Stomach (tissue), 9 donors: ENCODE results near the gene NTHL1. TPM values are rescaled to one million over a fixed set of nuclear protein-coding genes. Genes with fewer than 3 reads are reported as not detected.

Experiments used
- DNase-seq, 2 donors: peaks; one replicate each; pipeline versions ENCODE4 v3.0.0 to v3.0.0-alpha.2; 2013 to 2019
- H3K27ac ChIP-seq, 5 donors: fragments of 200-600 bp in 4 of 5; sonication (generic) in 4 of 5; one replicate each; pipeline ENCODE4 v1.5.1; 2013 to 2019; ENCODE audit warnings: mild to moderate bottlenecking in 1 of 5, moderate library complexity in 1 of 5
- H3K27me3 ChIP-seq, 3 donors: fragments of 200-600 bp; sonication (generic); one replicate each; pipeline ENCODE4 v1.5.1; 2017 to 2019; ENCODE audit warnings: mixed run types in 1 of 3
- H3K36me3 ChIP-seq, 4 donors: fragments of 200-600 bp; sonication (generic); 1 replicate in 3 of 4; 2 replicates in 1 of 4; pipeline ENCODE4 v1.5.1; 2016 to 2019
- H3K4me1 ChIP-seq, 4 donors: fragments of 200-600 bp; sonication (generic); one replicate each; pipeline ENCODE4 v1.5.1; 2016 to 2019
- H3K4me3 ChIP-seq, 4 donors: fragments of 200-600 bp; sonication (generic) in 3 of 4; one replicate each; pipeline ENCODE4 v1.5.1; 2016 to 2019; ENCODE audit warnings: mild to moderate bottlenecking in 1 of 4
- H3K9me3 ChIP-seq, 4 donors: fragments of 200-600 bp; sonication (generic); one replicate each; pipeline ENCODE4 v1.5.1; 2016 to 2019
- EP300 ChIP-seq: sonication (generic); formaldehyde crosslinking; IDR thresholded peaks from one replicate; pipeline ENCODE4 v1.6.1; 2017; ENCODE audit warnings: antibody characterized with exemption
- POLR2A ChIP-seq, 4 donors: fragments of 450-650 bp; IDR thresholded peaks; one replicate each; pipeline ENCODE4 v1.6.1; 2016; ENCODE audit warnings: antibody characterized with exemption in 4 of 4, control low read depth in 2 of 4, mild to moderate bottlenecking in 1 of 4, moderate library complexity in 1 of 4
- POLR2AphosphoS5 ChIP-seq, 3 donors: sonication (generic); formaldehyde crosslinking; IDR thresholded peaks; one replicate each; pipeline ENCODE4 v1.6.1; 2016; ENCODE audit warnings: antibody characterized with exemption in 3 of 3
- WGBS, 5 donors: extraction: QIAGEN DNeasy Blood & Tissue Kit in 3 of 5; methylation state at CpG; one replicate each; pipeline versions ENCODE4 v1.1.5 to v1.1.7; 2013 to 2018; 5-methylcytosine and 5-hydroxymethylcytosine counted together
- intact Hi-C: fragments of 100-400 bp; cut with DNase I; formaldehyde crosslinking; loops from one replicate; pipeline ENCODE4 v1.15.1; 2023; ENCODE audit warnings: low total_unique reads
- polyA plus RNA-seq, 3 donors: library from polyadenylated mRNA; stranded (reverse); fragments of 200-250 nt; gene quantifications; one replicate each; pipeline ENCODE4 v1.2.3, GENCODE V29; 2013
- total RNA-seq, 5 donors: library from RNA; depleted of rRNA; stranded (reverse); fragments of >200 nt; gene quantifications; one replicate each; pipeline versions ENCODE4 v1.1.0 to v1.2.3, GENCODE V29; 2014 to 2016
- TF ChIP-seq, protein P1 (sequence below), 7 experiments: fragments of 450-650 bp in 4 of 7; fragments of 200-600 bp in 3 of 7; sonication (generic) in 3 of 7; IDR thresholded peaks; one replicate each; pipeline ENCODE4 v1.5.1; 2016 to 2019; ENCODE audit warnings: antibody characterized with exemption in 7 of 7, control low read depth in 2 of 7, mild to moderate bottlenecking in 1 of 7
- donor health status: healthy with polysubstance abuse.
- donor health status: Bipolar disorder and iron deficiency.
- donor health status: healthy.

NTHL1 gene
- total and polyA plus RNA-seq, 8 donors = 2.3 to 663 (median 32.9) TPM

DNA sequence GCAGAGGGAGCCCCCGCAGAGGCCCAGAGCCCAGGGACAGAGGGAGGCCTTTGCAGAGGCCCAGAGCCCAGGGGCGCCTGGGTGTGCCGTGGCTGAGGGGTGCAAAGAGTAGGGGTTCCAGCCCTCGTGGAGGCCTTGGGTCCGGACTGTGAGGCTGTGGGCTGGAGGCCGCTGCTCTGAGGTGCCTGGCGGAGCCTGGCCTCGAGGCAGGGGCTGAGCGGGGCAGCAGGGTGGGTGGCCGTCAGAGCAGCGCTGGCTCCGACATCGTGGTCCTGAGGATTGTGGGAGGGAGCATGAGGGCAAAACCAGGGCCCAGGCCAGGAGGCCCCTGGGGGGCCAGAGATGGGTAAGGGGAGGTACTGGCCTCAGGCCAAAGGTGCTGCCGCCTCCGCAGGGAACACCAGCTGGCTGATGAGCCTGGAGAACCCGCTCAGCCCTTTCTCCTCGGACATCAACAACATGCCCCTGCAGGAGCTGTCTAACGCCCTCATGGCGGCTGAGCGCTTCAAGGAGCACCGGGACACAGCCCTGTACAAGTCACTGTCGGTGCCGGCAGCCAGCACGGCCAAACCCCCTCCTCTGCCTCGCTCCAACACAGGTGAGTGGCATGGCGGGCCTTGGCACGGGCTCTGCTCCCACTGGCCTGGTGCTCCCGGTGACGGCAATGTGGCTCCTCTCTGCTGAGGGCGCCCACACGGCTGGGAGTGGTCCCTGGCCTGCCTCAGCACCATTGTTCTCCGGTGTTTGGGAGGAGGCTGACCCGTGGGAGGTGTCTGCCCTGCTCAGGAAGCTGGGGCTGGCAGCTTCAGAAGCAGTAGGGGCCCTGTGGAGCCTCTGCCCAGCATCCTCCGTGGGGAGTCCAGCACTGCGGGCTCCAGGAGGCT, 33.8 kb upstream of the NTHL1 start:
- intact Hi-C loops = loop anchor here (10.0 kb wide), 1 partner anchor 57 kb away; the partner anchor contains the start of gene NHERF2
- no peaks in the 10 kb centered on the region for H3K9me3 ChIP-seq
- no peak overlapping the region for H3K4me3 ChIP-seq
- TF ChIP-seq POLR2A (IDR thresholded peaks at IDR 0.05) (no peak), EP300 (no peak), POLR2AphosphoS5 (IDR thresholded peaks at IDR 0.05) (no peak)
- TF ChIP-seq, protein P1, sequence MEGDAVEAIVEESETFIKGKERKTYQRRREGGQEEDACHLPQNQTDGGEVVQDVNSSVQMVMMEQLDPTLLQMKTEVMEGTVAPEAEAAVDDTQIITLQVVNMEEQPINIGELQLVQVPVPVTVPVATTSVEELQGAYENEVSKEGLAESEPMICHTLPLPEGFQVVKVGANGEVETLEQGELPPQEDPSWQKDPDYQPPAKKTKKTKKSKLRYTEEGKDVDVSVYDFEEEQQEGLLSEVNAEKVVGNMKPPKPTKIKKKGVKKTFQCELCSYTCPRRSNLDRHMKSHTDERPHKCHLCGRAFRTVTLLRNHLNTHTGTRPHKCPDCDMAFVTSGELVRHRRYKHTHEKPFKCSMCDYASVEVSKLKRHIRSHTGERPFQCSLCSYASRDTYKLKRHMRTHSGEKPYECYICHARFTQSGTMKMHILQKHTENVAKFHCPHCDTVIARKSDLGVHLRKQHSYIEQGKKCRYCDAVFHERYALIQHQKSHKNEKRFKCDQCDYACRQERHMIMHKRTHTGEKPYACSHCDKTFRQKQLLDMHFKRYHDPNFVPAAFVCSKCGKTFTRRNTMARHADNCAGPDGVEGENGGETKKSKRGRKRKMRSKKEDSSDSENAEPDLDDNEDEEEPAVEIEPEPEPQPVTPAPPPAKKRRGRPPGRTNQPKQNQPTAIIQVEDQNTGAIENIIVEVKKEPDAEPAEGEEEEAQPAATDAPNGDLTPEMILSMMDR (IDR thresholded peaks at IDR 0.05) = no peak
- H3K36me3 ChIP-seq = peaks cover 55 to 100% (median 100%) of the 10 kb centered on the region in 4 donors
- no peaks in the 10 kb centered on the region for H3K27me3 ChIP-seq
- 78 to 87% (median 84%) methylated on average over 6 to 35 of the region's 35 CpGs for WGBS, 5 donors
- H3K4me1 ChIP-seq = peaks cover 13 to 33% (median 23%) of the 10 kb centered on the region in 4 donors
- peak overlapping the region; percentile 46 to 70 (median 65) for H3K27ac ChIP-seq
- DNase-seq = no peak

DNA sequence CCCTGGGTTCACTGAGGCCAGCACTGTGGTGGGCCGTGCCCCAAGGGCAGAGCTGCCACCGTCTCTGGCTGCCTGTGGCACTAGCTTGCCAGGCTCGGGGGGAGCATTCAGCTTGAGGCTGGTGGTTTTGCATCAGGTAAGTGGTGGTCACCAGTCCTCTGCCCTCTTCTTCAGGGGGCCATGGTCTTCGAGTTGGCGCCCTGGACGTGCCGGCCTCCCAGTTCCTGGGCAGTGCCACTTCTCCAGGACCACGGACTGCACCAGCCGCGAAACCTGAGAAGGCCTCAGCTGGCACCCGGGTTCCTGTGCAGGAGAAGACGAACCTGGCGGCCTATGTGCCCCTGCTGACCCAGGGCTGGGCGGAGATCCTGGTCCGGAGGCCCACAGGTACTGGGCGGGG, 32.4 kb upstream of the NTHL1 start:
- peaks cover 13 to 31% (median 22%) of the 10 kb centered on the region in 4 donors for H3K4me1 ChIP-seq
- H3K36me3 ChIP-seq = peaks cover 51 to 100% (median 100%) of the 10 kb centered on the region in 4 donors
- intact Hi-C loops = loop anchor here (10.0 kb wide), 1 partner anchor 55 kb away; the partner anchor contains the start of gene NHERF2
- 81 to 87% (median 83%) methylated on average over 7 to 16 of the region's 16 CpGs for WGBS, 5 donors
- no peaks in the 10 kb centered on the region for H3K27me3 ChIP-seq
- no peak overlapping the region for H3K4me3 ChIP-seq
- H3K9me3 ChIP-seq = no peaks in the 10 kb centered on the region
- no peak for TF ChIP-seq EP300
- TF ChIP-seq POLR2A (IDR thresholded peaks at IDR 0.05) = no peak
- no peak for TF ChIP-seq POLR2AphosphoS5 (IDR thresholded peaks at IDR 0.05)
- TF ChIP-seq, protein P1 (IDR thresholded peaks at IDR 0.05) = no peak
- no peak overlapping the region for H3K27ac ChIP-seq
- no peak for DNase-seq

DNA sequence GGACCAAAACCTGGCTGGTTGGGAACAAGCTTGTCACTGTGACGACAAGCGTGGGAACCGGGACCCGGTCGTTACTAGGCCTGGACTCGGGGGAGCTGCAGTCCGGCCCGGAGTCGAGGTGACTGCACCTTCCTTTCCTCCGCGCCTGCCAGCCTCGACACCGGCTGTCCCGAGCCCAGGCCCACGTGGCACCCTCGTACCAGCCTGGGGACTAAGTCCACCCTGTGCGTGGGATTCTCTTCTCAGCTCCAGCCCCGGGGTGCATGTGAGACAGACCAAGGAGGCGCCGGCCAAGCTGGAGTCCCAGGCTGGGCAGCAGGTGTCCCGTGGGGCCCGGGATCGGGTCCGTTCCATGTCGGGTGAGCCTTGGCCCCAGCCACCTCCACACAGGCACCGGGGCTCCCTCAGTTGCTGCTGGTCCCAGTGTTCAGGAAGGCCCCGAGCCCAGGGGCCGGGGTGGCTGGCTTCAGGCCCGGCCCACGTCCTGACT, 31.7 kb upstream of the NTHL1 start:
- Histone ChIP-seq H3K9me3 (no peaks in the 10 kb centered on the region), H3K4me1 (peaks cover 13 to 31% (median 22%) of the 10 kb centered on the region in 4 donors), H3K36me3 (peaks cover 54 to 100% (median 100%) of the 10 kb centered on the region in 4 donors), H3K27ac (no peak overlapping the region), H3K4me3 (no peak overlapping the region), H3K27me3 (no peaks in the 10 kb centered on the region)
- WGBS, 5 donors = 91 to 95% (median 95%) methylated on average over 15 to 30 of the region's 30 CpGs
- TF ChIP-seq POLR2AphosphoS5 (IDR thresholded peaks at IDR 0.05) = no peak
- no peak for TF ChIP-seq POLR2A (IDR thresholded peaks at IDR 0.05)
- no peak for TF ChIP-seq EP300
- TF ChIP-seq, protein P1 (IDR thresholded peaks at IDR 0.05) = no peak
- intact Hi-C loops = no loop called here
- DNase-seq = no peak

DNA sequence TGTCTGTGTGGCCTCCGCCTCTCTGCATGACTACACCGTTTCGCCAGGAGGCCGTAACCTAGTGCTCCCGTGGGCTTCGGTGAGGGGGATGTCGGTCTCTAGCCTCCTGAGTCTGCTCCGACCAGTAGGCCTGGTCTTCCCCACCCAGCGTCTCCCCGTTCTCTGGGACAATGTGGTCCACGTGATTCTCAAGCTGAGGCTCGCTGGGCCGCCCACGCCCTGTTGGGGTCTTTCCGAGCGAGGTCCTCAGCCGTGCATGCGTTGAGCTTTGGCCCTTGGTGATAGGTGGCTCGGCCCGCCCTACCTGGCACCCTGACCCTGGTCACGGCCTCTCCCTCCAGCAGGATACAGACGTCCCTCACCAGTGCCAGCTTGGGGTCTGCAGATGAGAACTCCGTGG, 31.1 kb upstream of the NTHL1 start:
- intact Hi-C loops = no loop called here
- no peak overlapping the region for H3K4me3 ChIP-seq
- H3K27me3 ChIP-seq = no peaks in the 10 kb centered on the region
- no peak overlapping the region for H3K27ac ChIP-seq
- 87 to 96% (median 96%) methylated on average over 8 to 23 of the region's 23 CpGs for WGBS, 5 donors
- TF ChIP-seq EP300 (no peak), POLR2A (IDR thresholded peaks at IDR 0.05) (no peak)
- TF ChIP-seq, protein P1 (IDR thresholded peaks at IDR 0.05) = no peak
- DNase-seq = no peak
- peaks cover 13 to 28% (median 21%) of the 10 kb centered on the region in 4 donors for H3K4me1 ChIP-seq
- H3K9me3 ChIP-seq = no peaks in the 10 kb centered on the region
- H3K36me3 ChIP-seq = peaks cover 53 to 100% (median 100%) of the 10 kb centered on the region in 4 donors
